ENCODE measurements around the gene SEZ6L.

Gene SEZ6L

DNA sequence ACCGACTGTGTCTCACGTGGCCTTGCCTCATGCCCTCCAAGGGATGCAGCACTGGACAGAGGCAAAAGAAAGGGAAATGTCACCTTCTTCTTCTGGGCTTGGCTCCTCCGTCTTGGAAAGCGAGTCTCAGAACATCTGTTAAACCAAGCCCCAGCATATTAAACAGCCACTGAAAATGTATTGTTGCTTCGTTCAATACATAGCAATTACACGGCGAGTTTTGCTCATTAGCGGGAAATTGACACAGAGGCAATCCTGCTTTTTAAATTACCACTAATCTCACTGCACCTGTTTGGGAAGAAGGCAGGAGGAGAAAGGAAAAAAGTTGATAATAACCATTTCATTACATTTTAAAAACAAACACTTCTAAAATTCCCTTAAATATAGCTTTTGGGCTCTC lies 72.1 kb downstream of the SEZ6L start:
- no peak for DNase-seq (ENCODE audit: low read depth, low spot score)

DNA sequence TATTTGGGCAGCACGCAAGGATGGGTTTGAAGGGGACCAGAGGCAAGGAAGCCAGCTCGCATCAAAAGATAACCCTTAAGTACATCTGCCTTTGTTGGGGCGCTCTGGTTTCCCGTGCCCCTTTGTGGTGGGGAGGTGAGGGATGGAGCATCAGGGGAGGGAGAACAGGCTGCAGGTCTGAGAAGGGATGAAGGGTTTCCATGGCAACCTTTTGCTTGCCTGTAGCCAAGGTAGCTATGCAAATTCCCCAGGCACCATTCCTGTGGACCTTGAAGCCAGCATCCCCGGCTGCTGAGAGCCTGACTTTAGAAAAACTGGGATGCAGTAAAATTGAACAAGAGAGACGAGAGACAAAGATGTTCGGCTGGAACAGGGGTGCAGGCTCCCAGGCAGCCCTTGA lies 75.7 kb downstream of the SEZ6L start:
- DNase-seq (ENCODE audit: low read depth, low spot score) = no peak

DNA sequence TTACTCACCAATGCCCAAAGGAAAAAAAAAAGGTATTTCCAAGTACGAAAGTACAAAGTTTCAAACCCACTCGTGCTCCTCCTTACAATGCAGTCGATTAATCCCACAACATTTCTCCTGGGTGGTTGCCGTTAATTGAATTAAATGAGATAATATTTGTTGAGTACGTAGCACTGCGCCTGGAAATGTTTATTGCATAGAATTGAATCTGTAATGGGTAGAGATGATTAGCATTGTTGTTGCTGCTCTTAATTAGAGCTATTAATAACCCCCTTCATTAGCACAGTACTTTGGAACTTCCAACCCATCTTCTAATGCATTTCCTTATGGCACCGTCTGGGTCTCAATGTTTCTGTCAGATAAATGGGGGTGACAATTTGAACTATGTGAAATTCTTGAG lies 77.3 kb downstream of the SEZ6L start:
- no peak for DNase-seq (ENCODE audit: low read depth, low spot score)

DNA sequence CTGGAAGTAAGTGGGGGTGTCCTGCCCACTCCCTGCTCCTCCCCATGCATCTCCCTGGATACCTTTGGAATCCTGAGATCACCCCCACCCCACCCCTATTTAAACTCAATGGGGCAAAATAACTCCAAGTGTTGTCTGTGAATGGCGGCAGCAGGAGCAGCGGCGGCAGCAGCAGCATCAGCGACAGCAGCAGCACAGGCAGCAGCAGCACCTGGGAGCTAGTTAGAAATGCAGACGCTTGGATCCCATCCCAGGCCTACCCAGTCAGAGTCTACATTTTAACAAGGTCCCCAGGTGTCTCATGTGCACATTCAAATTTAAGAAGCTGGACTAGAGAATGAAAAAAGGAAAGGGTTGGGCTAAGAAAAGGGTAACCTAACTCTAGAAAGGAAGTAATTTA lies 82.6 kb downstream of the SEZ6L start:
- DNase-seq (ENCODE audit: low read depth, low spot score) = no peak

DNA sequence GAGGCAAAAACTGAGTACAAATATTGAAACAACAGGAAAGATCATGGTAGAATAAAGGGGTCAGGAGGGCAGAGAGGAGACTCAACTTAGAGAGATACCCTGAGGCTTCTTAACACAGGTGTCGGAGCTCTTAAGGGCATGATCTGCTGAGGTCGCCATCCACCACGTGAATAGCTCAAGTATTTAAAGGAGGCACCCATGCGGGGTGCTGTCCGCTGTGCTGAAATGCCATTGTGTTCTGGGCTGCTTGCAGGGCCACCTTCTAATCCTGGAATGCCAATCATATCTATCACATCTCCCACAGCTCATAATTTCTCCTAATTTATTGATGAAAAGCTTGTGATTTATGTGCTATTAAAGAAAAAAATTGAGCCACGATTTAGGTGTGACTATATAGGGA lies 90.2 kb downstream of the SEZ6L start:
- peak; percentile 57 for DNase-seq (ENCODE audit: low read depth, low spot score)

DNA sequence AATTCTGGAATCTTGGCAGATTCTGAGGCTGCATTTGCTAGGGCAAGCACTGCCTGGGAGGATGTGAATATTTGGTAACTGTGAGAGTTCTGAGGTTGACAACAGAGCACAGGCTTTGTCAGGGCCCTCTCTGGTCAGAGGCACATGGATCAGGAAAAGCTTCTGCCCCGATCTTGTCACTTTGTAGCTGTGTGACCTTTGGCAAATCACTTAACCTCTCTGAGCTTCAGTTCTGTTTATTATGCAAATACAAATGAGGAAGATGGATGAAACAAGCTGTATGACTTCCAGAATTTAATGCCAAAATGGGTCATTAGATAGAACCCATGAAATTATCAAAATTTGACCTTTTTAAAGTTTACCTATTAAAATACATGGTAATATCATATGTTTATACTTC lies 94.9 kb downstream of the SEZ6L start:
- no peak for DNase-seq (ENCODE audit: low read depth, low spot score)

DNA sequence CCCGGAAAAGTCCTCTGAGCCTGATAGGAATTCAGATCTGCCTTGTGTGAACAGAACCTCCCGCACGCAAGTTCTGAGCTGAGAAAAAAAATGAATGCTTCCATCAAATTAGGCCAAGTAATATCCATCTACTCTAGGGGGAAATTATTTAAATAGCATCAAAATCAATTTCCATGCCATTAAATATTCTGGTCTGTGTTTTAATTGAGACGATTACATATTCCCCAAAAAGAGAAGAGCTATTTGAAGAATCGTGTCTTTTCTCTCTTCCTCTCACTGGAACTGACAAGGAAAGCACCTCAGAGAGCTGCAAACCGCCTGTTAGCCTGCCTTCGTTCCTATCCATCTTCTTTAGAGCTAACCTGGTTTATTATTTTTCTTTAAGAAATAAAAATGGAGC lies 96.0 kb downstream of the SEZ6L start:
- DNase-seq (ENCODE audit: low read depth, low spot score) = no peak

DNA sequence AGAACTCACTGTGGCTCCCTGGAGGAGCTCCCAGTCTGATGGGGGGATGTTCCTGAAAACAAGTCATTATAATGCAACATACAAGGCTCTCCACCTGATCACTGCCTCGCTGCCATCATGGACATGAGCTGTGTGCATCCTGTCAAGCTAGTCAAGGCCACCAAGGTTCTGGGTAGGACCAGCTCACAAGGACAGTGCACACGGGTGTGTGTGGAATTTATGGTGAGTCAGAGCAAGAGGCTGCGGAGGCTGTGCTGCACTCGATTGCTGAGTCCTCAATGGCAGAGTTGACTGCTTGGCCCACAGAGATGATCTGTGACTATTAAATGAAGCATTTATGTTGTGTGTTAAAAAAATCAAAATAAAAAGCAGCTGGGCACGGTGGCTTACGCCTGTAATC lies 96.6 kb downstream of the SEZ6L start:
- DNase-seq (ENCODE audit: low read depth, low spot score) = no peak

DNA sequence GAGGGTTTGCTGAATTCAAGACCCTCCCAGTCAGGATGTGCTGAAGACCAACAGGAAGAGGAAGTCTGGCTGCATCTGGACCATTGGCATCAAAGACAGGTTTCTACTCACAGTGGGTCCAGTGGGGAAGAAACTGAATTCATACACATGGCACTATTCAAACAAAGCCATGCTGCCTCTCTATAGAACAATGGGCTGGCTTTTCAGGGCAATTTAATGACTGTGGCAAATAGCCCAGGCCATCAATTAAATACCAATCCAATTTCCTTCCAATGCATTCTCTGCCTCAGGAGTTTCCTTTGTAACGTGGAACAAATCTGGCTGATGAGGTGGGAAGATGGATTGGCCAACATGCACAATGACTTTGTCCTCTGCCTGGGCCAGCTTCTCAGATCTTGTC lies 98.6 kb downstream of the SEZ6L start:
- DNase-seq (ENCODE audit: low read depth, low spot score) = no peak

DNA sequence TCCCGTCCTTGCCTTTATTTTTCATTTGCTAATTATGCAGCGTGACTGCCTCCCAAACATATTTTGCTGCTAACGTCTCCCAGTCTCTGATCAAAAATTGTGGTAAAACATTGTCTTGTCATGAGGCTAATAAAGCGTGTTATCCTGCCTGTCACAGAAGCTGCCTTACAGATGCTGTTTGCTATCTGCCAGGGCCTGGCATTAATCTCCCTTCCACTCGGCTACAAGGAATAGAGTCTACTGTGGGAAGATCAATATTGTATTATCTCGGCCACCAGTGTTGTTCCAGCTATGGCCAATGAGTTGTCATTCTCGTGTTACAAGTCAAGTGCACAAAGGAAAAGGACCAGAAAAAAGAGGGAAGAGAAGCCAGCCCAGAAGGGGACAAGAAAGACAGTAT lies 100.3 kb downstream of the SEZ6L start:
- DNase-seq (ENCODE audit: low read depth, low spot score) = no peak

DNA sequence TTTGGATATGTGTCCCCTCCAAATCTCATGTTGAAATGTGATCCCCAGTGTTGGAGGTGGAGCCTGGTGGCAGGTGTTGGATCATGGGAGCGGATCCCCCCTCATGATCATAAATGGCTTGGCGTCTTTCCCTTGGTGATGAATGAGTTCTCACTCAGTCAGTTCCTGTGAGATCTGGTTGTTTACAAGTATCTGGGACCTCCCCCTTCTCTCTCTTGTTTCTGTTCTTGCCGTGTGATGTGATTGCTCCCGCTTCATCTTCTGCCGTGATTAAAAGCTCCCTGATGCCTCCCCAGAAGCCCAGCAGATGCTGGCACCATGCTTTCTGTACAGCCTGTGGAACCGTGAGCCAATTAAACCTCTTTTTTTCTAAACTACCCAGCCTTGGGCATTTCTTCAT lies 102.2 kb downstream of the SEZ6L start:
- DNase-seq (ENCODE audit: low read depth, low spot score) = no peak

DNA sequence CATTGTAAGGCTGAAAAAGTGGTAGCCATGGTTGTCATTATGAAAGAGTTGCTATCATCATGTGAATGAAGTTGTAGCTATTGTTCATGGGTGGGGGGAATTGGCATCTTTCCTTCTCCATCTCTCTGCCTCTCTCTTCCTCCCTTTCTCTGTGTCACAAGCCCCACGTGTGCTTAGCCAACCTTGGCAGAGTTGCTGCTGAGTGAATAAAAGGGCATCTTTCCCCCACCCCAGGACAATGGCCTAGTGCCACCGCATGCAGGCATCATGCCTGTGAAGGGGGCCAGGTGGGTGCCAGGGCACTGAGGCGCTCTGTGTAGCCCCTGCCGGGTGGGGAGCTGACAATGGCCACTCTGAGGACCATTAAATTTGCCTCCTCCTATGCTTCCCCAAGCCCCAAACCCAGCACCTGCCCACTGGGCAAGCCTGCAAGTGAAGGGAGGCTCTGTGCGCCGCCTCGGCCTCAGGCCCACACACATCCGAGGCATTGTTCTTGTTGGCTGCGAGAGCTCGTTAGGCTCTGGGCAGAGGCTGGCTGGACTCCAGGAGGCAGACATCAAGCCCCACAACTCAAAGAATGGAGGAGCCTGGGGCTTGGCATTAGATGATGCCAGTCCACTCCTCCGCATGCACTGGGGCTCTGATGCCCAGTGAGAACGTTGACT lies 103.9 kb downstream of the SEZ6L start:
- DNase-seq (ENCODE audit: low read depth, low spot score) = no peak

DNA sequence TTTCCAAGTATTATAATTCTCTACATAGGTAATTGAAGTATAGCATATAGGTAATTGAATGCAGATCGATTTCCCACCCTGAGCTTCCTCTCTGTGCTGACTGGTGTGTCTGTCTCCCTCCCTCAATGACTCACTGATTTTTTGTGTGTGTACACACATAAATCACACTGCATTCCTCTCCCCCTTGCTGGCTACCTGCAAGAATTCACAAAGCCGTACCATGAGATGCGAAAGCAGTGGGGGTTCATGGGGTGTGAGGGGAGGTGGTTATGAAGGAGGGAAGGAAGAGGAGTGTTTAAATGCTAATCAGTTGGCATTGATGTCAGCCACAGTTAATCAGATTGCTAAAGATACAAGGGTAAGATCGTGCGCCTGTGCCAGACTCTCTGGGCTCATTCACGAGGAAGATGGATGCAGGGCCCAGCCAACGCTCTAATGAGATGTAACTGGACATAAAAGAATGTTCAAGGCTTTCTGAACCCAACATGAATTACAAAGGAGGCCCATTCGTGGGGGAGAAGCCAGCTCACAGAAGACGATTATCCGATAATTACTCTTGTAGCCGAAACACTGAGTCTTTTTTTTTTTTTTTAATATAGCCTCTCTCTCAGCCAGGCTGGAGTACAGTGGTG lies 107.4 kb downstream of the SEZ6L start:
- DNase-seq (ENCODE audit: low read depth, low spot score) = no peak

DNA sequence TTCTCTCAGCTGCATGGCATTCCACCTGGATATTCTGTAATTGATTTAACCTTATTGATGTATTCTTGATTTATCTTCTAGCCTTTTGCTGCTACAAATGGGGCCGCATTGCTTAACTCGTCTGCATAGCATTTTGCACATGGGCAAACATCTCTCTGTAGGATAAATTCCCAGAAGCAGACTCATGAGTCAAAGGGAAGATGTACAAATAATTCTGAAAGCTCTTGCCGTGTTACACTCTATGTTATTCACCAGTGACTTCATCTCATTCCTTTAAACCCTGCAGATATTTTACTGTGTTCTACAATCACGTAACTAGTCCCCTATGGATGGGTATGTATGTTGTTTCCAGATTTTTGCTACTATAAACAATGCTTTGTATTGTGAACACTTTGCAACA lies 112.7 kb downstream of the SEZ6L start:
- no peak for DNase-seq (ENCODE audit: low read depth, low spot score)

DNA sequence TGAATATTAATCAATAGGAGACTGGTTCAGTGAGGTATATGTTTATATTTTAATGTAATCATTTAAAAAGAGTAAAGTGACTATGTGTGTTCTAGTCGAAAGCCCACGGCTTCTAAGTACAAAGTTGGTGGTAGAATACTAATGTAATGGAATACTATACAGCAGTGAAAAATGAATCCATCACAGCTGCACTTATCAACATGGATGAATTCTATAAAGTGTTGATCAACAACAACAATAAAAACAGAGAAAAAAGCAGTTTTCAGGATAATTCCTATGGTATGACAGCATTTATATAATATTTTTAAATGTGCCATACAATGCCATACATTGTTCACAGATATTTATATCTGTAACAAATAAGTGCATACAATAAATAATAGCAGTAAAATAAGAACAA lies 114.1 kb downstream of the SEZ6L start:
- no peak for DNase-seq (ENCODE audit: low read depth, low spot score)

DNA sequence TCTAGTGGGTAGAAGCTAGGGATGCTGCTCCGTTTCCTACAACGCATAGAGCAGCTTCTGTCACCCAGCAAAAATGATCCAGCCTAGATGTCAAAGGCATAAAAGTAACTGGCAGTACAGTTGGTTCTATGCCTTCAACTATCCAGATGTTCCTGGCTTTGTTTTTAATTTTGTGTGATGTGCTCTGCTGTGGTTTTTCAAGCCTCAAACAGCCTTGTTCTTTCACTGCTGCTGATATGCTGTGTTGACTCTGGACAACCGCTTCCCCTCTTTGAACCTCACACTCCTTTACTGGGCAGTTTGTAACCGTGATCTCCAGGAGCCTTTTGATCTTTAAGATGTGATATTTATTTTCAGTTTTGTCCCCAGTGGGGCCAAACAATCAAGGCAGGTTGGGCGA lies 116.4 kb downstream of the SEZ6L start:
- no peak for DNase-seq (ENCODE audit: low read depth, low spot score)

DNA sequence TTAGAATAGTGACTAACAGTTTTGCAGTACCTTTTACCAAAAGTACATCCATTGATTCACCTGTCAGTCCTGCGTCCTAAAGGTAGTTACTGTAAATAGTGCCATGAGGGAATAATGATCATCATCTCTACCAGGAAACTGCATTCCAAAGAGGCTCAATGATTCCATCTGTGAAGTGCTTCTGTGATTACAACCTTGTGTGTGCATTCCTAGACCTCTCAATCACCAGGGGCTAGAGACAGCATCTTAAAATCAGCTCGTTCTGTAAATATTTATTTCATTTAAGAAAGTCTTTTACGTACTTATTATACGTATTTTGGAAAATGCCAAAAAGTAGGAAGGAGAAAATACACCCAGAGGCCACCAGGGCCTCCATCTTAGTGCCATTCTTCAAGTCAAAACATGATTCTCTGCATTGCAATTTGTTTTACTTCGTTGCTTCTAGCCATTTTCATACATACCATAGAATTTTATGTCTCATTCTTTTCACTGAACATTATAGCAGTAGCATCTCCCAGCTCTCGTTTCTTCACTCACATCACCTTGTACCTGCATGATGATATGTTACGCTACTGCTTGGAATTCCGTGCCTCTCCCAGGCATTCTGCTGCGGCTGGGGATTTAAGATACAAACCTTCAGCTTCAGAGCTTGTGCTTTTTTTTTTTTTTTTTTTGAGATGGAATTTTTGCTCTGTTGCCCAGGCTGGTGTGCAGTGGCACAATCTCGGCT lies 117.0 kb downstream of the SEZ6L start:
- DNase-seq (ENCODE audit: low read depth, low spot score) = no peak

DNA sequence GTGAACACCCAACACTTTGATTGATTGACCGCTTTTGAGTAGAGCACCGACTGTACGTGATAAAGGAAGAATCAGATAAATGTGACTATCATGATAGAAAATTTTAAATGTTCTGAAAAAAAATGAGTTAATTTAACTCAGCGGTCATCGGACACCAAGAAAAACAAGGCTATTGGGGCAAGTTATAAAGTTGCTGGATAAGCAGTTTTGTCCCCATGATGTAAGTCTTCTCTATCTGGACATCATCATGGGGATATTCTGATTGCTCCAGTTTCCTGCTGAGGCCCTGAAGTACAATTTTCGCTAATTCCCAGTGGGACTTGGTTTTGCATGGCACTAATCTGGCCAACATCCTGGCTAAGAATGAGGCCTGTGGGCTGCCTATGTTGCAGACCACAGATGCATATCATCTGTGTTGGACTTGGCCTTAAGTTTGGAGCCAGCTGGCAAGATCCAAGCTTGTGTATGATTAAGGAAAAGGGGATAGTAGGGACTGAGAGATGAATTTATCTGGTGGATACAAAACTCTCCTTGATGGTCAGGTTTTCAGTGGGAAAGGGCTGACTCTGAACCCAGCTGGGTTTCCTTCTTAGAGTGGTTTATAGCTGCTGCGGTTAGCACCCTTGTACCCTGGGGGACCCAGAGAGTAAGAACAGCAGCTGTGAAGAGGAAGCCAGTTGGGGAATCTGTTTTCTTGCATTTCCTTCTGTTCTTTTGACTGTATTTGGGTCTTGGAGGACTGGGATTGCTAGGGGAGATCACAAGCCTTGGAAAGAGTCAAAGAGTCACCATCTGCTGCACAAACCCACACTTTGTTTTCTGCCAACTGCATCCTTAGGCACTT lies 118.3 kb downstream of the SEZ6L start:
- no peak for DNase-seq (ENCODE audit: low read depth, low spot score)

DNA sequence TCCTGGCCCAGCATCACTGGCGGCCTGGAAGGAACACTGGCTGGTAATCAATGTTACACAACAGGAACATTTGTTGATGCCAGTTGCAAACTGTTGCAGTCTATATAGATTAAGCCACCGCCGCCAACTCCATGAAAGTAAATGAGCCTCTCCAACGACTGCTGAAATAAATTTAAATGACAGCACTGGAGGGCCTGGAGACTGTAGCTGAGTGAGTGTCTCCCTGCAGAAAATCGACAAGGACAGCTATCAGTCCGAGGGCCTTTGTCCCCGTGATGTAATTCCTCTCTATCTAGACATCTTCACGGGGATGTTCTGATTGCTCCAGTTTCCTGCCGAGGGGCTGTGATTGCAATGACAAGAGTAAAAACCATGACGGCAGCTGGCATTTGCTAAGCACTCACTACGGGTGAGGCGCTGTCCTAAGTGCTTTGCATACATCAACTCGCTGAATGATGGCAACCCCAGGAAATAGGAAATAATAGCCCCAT lies 120.4 kb downstream of the SEZ6L start:
- DNase-seq (ENCODE audit: low read depth, low spot score) = no peak

DNA sequence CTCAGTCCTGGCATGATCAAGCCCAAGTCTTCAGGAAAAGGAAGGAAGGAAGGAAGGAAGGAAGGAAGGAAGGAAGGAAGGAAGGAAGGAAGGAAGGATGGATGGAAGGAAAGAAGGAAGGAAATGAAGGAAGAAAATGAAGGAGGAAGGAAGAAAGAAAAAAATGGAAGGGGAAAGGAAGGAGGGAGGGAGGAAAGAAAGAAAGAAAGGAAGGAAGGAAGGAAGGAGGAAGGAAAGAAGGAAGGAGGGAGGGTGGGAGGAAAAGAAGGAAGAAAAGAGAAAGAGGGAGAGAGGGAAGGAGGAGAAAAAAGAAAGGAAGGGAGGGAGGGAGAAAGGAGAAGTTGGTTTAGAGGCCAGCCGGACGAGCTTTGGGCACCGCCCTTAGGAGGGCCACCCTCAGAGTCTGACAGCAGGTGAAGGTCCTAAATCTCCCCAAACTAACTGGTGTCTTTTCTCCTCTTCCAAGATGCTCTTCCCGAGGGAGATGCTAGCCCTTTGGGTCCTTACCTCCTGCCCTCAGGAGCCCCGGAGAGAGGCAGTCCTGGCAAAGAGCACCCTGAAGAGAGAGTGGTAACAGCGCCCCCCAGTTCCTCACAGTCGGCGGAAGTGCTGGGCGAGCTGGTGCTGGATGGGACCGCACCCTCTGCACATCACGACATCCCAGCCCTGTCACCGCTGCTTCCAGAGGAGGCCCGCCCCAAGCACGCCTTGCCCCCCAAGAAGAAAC lies 122.8 kb downstream of the SEZ6L start:
- DNase-seq (ENCODE audit: low read depth, low spot score) = no peak

DNA sequence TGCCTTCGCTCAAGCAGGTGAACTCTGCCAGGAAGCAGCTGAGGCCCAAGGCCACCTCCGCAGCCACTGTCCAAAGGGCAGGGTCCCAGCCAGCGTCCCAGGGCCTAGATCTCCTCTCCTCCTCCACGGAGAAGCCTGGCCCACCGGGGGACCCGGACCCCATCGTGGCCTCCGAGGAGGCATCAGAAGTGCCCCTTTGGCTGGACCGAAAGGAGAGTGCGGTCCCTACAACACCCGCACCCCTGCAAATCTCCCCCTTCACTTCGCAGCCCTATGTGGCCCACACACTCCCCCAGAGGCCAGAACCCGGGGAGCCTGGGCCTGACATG lies 123.4 kb downstream of the SEZ6L start:
- DNase-seq (ENCODE audit: low read depth, low spot score) = no peak

Measured in iPS DF 19.7 (cell line).